ENCODE measurements around the gene SCAF11.
A peak's percentile ranks its signal among the peaks of the same experiment; 100 is the strongest.

- TF ChIP-seq CTCF (conservative IDR thresholded peaks at IDR 0.05; ENCODE audit: low read length) (peak; percentile 35), EZH2phosphoT487 (IDR thresholded peaks at IDR 0.05; ENCODE audit: borderline replicate concordance, low read depth, low read length) (no peak)
These were observed 33.7 kb upstream of the SCAF11 start for GRCh38 chr12:46024099-46024498.
